Mononuclear cell (primary cell): Measurements from ENCODE around the gene SLC23A2. TPM values are rescaled to one million over a fixed set of nuclear protein-coding genes. Genes with fewer than 3 reads are reported as not detected.

Source experiments
- H3K27me3 ChIP-seq: 2 replicates; pipeline ENCODE4 v1.6.0; 2011; ENCODE audit warnings: low read length, control low read depth; ENCODE audit not compliant: insufficient read depth
- H3K4me1 ChIP-seq: 2 replicates; pipeline ENCODE4 v1.5.1; 2011; ENCODE audit warnings: mild to moderate bottlenecking, low read length, control low read depth; ENCODE audit not compliant: insufficient read depth
- H3K4me3 ChIP-seq: 2 replicates; pipeline ENCODE4 v1.5.1; 2011; ENCODE audit warnings: mild to moderate bottlenecking, low read length, moderate library complexity
- H3K9me3 ChIP-seq: 2 replicates; pipeline ENCODE4 v1.5.1; 2011; ENCODE audit warnings: low read depth, mild to moderate bottlenecking, control low read depth, low read length
- total RNA-seq: library from RNA; depleted of rRNA; stranded (reverse); fragments of >200 nt; gene quantifications from one replicate; pipeline ENCODE4 v1.2.3, GENCODE V29; 2012

Gene SLC23A2
- total RNA-seq, 1 donor = 20.9 TPM

DNA sequence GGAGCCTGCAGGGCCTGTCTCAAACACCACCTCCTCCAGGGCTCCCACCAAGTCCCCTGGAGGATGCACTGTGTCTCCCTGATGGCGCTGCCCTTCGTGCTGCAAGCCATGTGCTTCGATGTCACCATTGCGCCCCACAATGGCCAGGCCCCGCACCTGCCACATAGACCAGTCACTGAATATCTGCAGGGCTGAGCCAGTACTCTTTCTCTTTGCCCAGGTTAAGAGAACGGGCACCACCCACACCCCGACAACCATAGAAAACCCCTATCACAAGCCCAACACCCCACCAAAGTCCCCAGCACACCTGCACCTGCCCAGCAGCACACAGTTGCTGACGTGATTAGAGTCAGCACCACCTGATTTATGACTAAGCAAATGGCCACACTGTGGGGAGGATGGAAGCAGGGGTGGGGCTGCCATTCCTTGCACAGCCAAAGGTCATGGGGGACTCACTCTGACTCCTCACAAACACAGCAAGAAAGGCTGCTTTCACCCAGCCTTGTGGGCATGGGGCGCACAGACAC is 104.3 kb downstream of the SLC23A2 start:
- no peak overlapping the region for H3K4me3 ChIP-seq
- H3K4me1 ChIP-seq = no peaks in the 10 kb centered on the region
- H3K27me3 ChIP-seq = no peaks in the 10 kb centered on the region
- H3K9me3 ChIP-seq = no peaks in the 10 kb centered on the region

- H3K9me3 ChIP-seq = no peaks in the 10 kb centered on the region
- H3K4me3 ChIP-seq = no peak overlapping the region
- H3K27me3 ChIP-seq = no peaks in the 10 kb centered on the region
- H3K4me1 ChIP-seq = no peaks in the 10 kb centered on the region
Measured at GRCh38 chr20:4896119-4896702, 105.1 kb downstream of the SLC23A2 start.

- H3K4me3 ChIP-seq = no peak overlapping the region
- H3K27me3 ChIP-seq = no peaks in the 10 kb centered on the region
- H3K9me3 ChIP-seq = no peaks in the 10 kb centered on the region
- no peaks in the 10 kb centered on the region for H3K4me1 ChIP-seq
Measured at GRCh38 chr20:4894981-4895381, 106.3 kb downstream of the SLC23A2 start.

DNA sequence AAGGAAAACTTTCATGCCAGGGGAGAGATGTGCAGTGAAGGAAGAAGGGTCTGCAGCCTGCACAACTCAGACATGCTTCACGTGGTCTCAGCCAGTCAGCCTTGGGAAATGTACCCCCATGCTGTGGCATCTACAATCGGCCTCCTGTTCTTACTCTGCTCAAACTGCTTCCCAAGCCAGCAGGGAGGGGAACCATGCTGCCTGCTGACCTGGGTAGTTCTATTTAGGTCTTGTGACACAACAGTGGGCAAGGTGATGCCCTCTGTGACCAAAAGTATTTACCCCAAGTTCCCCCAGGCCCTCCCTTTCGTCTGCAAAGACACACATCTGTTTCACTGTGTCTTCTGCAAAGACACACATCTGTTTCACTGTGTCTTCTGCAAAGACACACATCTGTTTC is 106.9 kb downstream of the SLC23A2 start:
- H3K4me1 ChIP-seq = no peaks in the 10 kb centered on the region
- H3K27me3 ChIP-seq = no peaks in the 10 kb centered on the region
- H3K9me3 ChIP-seq = no peaks in the 10 kb centered on the region
- no peak overlapping the region for H3K4me3 ChIP-seq

DNA sequence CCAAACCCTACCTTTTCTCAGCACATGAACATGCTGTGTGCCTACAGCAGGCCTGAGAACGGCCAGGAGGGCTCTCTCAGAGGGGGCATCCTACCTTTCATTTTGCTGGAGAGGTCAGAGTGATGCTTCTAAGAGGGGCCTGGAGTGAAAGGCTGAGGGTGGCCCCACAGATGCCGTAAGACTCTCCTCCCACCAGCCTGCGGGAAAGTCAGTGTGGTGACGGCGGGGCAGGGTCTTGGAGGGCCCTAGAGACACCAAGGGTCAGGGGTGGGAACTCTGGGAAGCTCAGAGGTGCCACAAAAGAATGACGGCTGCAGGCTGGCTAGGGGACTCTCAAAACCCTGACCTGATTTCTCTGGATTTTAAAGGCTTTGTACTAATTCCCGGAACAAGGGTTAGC is 107.6 kb downstream of the SLC23A2 start:
- Histone ChIP-seq H3K4me3 (no peak overlapping the region), H3K4me1 (no peaks in the 10 kb centered on the region), H3K9me3 (no peaks in the 10 kb centered on the region), H3K27me3 (no peaks in the 10 kb centered on the region)

DNA sequence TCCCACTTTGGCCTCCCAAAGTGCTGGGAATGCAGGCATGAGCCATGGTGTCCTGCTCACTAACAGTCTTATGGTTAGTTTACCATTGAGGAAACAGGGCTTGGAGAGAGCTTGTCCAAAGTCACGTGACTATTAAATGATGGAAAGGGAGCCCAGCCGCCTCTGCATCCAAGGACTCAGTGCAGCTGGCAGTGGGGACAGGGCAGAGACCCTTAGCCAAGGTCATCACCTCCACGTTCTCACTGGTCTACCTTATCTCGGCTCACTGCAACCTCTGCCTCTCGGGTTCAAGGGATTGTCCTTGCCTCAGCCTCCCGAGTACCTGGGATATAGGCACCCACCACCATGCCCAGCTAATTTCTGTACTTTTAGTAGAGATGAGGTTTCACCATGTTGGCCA is 109.3 kb downstream of the SLC23A2 start:
- no peak overlapping the region for H3K4me3 ChIP-seq
- no peaks in the 10 kb centered on the region for H3K9me3 ChIP-seq
- H3K4me1 ChIP-seq = peaks cover 1% of the 10 kb centered on the region
- H3K27me3 ChIP-seq = no peaks in the 10 kb centered on the region

GRCh38 chr20:4891190-4891763 is 110.0 kb downstream of the SLC23A2 start:
- H3K27me3 ChIP-seq = no peaks in the 10 kb centered on the region
- no peaks in the 10 kb centered on the region for H3K9me3 ChIP-seq
- H3K4me3 ChIP-seq = no peak overlapping the region
- H3K4me1 ChIP-seq = peaks cover 6% of the 10 kb centered on the region

- H3K27me3 ChIP-seq = no peaks in the 10 kb centered on the region
- H3K4me3 ChIP-seq = no peak overlapping the region
- H3K9me3 ChIP-seq = no peaks in the 10 kb centered on the region
- H3K4me1 ChIP-seq = peaks cover 15% of the 10 kb centered on the region
Measured at GRCh38 chr20:4889446-4889845, 111.9 kb downstream of the SLC23A2 start.

GRCh38 chr20:4887586-4887985 is 113.7 kb downstream of the SLC23A2 start:
- peaks cover 15% of the 10 kb centered on the region for H3K4me1 ChIP-seq
- H3K27me3 ChIP-seq = no peaks in the 10 kb centered on the region
- H3K9me3 ChIP-seq = no peaks in the 10 kb centered on the region
- no peak overlapping the region for H3K4me3 ChIP-seq

GRCh38 chr20:4886771-4887527 is 114.4 kb downstream of the SLC23A2 start:
- H3K4me1 ChIP-seq = peaks cover 15% of the 10 kb centered on the region

DNA sequence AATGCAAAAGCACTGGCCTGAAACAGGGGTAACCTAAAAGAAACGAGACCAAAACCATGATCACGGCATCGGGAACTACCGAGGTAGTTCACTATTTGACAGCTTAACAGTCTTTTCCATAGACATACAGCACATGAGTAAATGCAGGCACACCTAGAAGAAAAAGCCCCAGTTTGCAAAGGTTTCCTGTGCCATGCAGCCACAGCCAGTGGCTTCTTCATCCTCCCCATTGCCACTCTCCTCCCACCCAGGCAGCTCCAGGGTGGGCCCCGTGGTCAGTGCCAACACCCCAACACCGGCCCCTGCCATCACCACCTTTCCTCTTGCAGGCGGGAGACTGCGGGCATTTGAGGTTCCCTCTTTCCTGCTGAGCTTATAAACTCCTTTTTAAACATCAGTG is 115.4 kb downstream of the SLC23A2 start:
- Histone ChIP-seq H3K4me3 (no peak overlapping the region), H3K9me3 (no peaks in the 10 kb centered on the region), H3K27me3 (no peaks in the 10 kb centered on the region), H3K4me1 (peaks cover 15% of the 10 kb centered on the region)

More at GRCh38 chr20:4886771-4887527, 114.4 kb downstream of the SLC23A2 start:
- Histone ChIP-seq H3K4me3 (no peak overlapping the region), H3K27me3 (no peaks in the 10 kb centered on the region), H3K9me3 (no peaks in the 10 kb centered on the region)

GRCh38 chr20:4883546-4883945 is 117.8 kb downstream of the SLC23A2 start:
- Histone ChIP-seq H3K4me1 (peaks cover 15% of the 10 kb centered on the region), H3K4me3 (no peak overlapping the region), H3K27me3 (no peaks in the 10 kb centered on the region), H3K9me3 (no peaks in the 10 kb centered on the region)

DNA sequence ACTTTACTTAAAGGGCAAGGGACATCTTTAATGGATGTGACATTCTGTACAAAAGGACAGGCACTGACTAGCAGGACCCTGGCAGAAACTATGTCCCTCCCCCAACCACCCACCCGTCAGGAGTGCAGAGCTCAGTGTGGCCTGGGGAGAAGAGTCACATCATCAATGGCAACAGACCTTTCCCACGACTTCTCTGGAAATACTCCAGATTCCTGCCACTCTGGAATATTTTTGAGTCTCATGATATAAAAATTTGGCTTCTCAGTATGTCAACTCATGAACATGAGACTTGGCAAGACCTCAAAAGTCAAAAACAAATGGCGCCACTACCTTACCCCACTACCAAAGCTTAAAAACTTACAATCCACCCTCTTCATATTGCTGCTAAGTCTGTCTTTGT is 118.3 kb downstream of the SLC23A2 start:
- H3K4me1 ChIP-seq = peaks cover 15% of the 10 kb centered on the region

DNA sequence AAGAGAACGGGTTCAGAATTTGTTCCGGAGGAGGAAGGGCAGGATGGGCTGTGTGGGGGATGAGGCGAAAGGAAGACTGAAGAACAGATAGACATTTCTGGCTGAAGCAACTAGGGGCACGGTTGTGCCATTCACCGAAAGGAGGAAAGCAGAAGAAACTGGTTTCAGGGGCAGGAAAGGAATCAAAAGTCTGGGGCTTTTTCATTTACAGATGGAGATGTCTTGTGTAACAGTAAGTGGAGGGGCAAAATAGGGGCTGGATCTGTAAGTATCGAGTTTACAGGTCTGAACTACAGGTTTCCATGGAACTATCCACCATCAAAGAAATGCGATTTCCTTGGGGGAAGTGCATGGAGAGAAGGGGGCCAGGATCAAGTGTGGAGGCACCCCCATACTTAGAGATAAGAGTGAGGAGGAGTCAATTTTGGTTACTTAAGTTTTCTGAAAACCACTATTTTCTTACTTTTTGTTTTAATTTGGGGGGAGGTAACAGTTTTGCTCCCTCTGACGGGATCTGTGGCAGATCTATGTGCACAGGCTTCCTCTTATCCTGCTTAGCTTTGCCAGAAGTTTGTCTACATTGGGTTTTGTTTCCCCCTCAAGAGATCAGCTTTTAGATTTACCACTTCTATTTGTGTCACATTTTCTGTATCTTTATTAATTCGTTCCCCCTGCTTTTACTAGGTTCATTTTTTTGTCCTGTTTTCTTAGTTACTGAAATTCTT is 120.1 kb downstream of the SLC23A2 start:
- H3K4me1 ChIP-seq = peaks cover 8% of the 10 kb centered on the region

More for the DNA sequence above, 118.3 kb downstream of the SLC23A2 start:
- Histone ChIP-seq H3K27me3 (no peaks in the 10 kb centered on the region), H3K4me3 (no peak overlapping the region), H3K9me3 (no peaks in the 10 kb centered on the region)

GRCh38 chr20:4880051-4880450 is 121.3 kb downstream of the SLC23A2 start:
- H3K9me3 ChIP-seq = no peaks in the 10 kb centered on the region
- no peaks in the 10 kb centered on the region for H3K4me1 ChIP-seq
- H3K27me3 ChIP-seq = no peaks in the 10 kb centered on the region
- H3K4me3 ChIP-seq = no peak overlapping the region

More for the DNA sequence above, 120.1 kb downstream of the SLC23A2 start:
- Histone ChIP-seq H3K27me3 (no peaks in the 10 kb centered on the region), H3K4me3 (no peak overlapping the region), H3K9me3 (no peaks in the 10 kb centered on the region)
